Gastrocnemius medialis (tissue), 4 donors: ENCODE results near the gene ABTB2. TPM values are rescaled to one million over a fixed set of nuclear protein-coding genes. Genes with fewer than 3 reads are reported as not detected.

Experiments
- ATAC-seq, 2 donors: fragments of 150-250 bp; one replicate each; pipeline ENCODE4 v1.9.1; 2016
- DNase-seq, 2 donors: peaks; one replicate each; pipeline ENCODE4 v3.0.0-alpha.2; 2019
- H3K27ac ChIP-seq, 4 donors: fragments of 200-600 bp; sonication (generic); 1 replicate in 1 of 4; 2 replicates in 3 of 4; pipeline ENCODE4 v1.5.1; 2016 to 2018; ENCODE audit warnings: mild to moderate bottlenecking in 2 of 4, moderate library complexity in 1 of 4
- H3K27me3 ChIP-seq, 3 donors: fragments of 200-600 bp; sonication (generic) in 2 of 3; 1 replicate in 1 of 3; 2 replicates in 2 of 3; pipeline versions ENCODE4 v1.5.1 to v1.6.0; 2016 to 2019; ENCODE audit warnings: mild to moderate bottlenecking in 1 of 3, moderate library complexity in 1 of 3
- H3K36me3 ChIP-seq, 2 donors: fragments of 200-600 bp; sonication (generic) in 1 of 2; one replicate each; pipeline ENCODE4 v1.5.1; 2017 to 2018
- H3K4me1 ChIP-seq, 2 donors: fragments of 200-600 bp; sonication (generic) in 1 of 2; one replicate each; pipeline ENCODE4 v1.5.1; 2016 to 2017; ENCODE audit warnings: mild to moderate bottlenecking in 2 of 2
- H3K4me3 ChIP-seq, 4 donors: fragments of 200-600 bp; sonication (generic) in 3 of 4; 1 replicate in 1 of 4; 2 replicates in 3 of 4; pipeline ENCODE4 v1.5.1; 2016 to 2019; ENCODE audit warnings: mild to moderate bottlenecking in 2 of 4
- H3K9me3 ChIP-seq, 3 donors: fragments of 200-600 bp; sonication (generic) in 2 of 3; 1 replicate in 1 of 3; 2 replicates in 2 of 3; pipeline ENCODE4 v1.5.1; 2016 to 2019
- POLR2A ChIP-seq, 2 donors: fragments of 450-650 bp; IDR thresholded peaks; one replicate each; pipeline ENCODE4 v1.6.1; 2017; ENCODE audit warnings: antibody characterized with exemption in 2 of 2, mild to moderate bottlenecking in 2 of 2, moderate library complexity in 2 of 2
- in situ Hi-C, 4 donors: fragments of 200-750 bp; cut with MboI; loops; one replicate each; pipeline versions ENCODE4 v1.15.0 to v1.8.0; 2017; ENCODE audit warnings: low sequenced_read_pairs in 4 of 4
- intact Hi-C: fragments of 100-400 bp; cut with DNase I; formaldehyde crosslinking; loops from one replicate; pipeline ENCODE4 v1.15.1; 2023; ENCODE audit warnings: low total_unique reads
- total RNA-seq, 4 donors: library from RNA; depleted of rRNA; stranded (reverse); fragments of >200 nt; gene quantifications; one replicate each; pipeline versions ENCODE4 v1.1.0 to v1.2.3, GENCODE V29; 2016
- TF ChIP-seq, protein P1 (sequence below), 5 experiments: fragments of 450-650 bp in 3 of 5; fragments of 200-600 bp in 2 of 5; sonication (generic) in 2 of 5; IDR thresholded peaks in 4 of 5; conservative IDR thresholded peaks in 1 of 5; 1 replicate in 4 of 5; 2 replicates in 1 of 5; pipeline ENCODE4 v1.5.1; 2016 to 2019; ENCODE audit warnings: antibody characterized with exemption in 5 of 5, mild to moderate bottlenecking in 3 of 5, moderate library complexity in 3 of 5

The ABTB2 gene
- total RNA-seq, 4 donors from 2014 or later, result 8.8 to 30.7 (median 12.2) TPM

- in situ Hi-C loops, result no loop called here
Observed at GRCh38 chr11:34275486-34275885, 82.3 kb downstream of the ABTB2 start.

GRCh38 chr11:34274712-34275398 is 83.0 kb downstream of the ABTB2 start:
- intact Hi-C loops, result no loop called here
- DNase-seq (peak; percentile 62 to 87), ATAC-seq (peak; percentile 88 to 96)
- H3K36me3 ChIP-seq, result no peaks in the 10 kb centered on the region
- no peak for TF ChIP-seq POLR2A (IDR thresholded peaks at IDR 0.05)
- TF ChIP-seq, protein P1, sequence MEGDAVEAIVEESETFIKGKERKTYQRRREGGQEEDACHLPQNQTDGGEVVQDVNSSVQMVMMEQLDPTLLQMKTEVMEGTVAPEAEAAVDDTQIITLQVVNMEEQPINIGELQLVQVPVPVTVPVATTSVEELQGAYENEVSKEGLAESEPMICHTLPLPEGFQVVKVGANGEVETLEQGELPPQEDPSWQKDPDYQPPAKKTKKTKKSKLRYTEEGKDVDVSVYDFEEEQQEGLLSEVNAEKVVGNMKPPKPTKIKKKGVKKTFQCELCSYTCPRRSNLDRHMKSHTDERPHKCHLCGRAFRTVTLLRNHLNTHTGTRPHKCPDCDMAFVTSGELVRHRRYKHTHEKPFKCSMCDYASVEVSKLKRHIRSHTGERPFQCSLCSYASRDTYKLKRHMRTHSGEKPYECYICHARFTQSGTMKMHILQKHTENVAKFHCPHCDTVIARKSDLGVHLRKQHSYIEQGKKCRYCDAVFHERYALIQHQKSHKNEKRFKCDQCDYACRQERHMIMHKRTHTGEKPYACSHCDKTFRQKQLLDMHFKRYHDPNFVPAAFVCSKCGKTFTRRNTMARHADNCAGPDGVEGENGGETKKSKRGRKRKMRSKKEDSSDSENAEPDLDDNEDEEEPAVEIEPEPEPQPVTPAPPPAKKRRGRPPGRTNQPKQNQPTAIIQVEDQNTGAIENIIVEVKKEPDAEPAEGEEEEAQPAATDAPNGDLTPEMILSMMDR (IDR thresholded peaks at IDR 0.05 in 4 of 5, conservative IDR thresholded peaks at IDR 0.05 in 1 of 5), result no peak
- peak overlapping the region; percentile 36 to 67 (median 53) for H3K27ac ChIP-seq
- H3K27me3 ChIP-seq, result no peaks in the 10 kb centered on the region
- no peak overlapping the region for H3K4me3 ChIP-seq
- in situ Hi-C loops, result no loop called here
- H3K9me3 ChIP-seq, result no peaks in the 10 kb centered on the region
- peaks cover 24 to 32% of the 10 kb centered on the region in 2 donors for H3K4me1 ChIP-seq

More at GRCh38 chr11:34275486-34275885, 82.3 kb downstream of the ABTB2 start:
- Histone ChIP-seq H3K4me3 (no peak overlapping the region), H3K36me3 (no peaks in the 10 kb centered on the region), H3K9me3 (no peaks in the 10 kb centered on the region), H3K27ac (peak overlapping the region in 3 of 4 donors; percentile 36 to 67 (median 59)), H3K27me3 (no peaks in the 10 kb centered on the region), H3K4me1 (peaks cover 24 to 32% of the 10 kb centered on the region in 2 donors)
- DNase-seq (no peak), ATAC-seq (no peak)
- TF ChIP-seq, protein P1 (IDR thresholded peaks at IDR 0.05 in 4 of 5, conservative IDR thresholded peaks at IDR 0.05 in 1 of 5), result no peak
- intact Hi-C loops, result no loop called here

DNA sequence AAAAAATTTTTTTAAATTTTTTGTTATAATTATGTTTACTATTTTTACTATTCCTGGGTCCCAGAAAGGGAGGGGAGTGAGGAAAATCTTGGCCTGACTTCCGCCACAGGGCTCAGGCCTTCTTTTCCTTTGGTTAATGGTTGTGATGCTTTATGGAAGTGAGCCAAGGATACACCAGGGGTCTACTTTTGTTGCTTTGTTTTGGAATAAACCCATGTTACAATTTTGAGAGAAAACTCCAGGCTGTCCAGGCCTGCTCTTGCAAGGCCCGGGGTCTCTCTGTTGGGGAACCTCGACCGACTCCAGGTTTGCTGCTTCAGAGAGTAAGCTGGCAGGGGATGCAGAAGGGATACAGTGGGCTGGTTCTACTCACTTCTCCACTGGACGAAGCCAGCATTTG is 84.7 kb downstream of the ABTB2 start:
- intact Hi-C loops (no loop called here), in situ Hi-C loops (no loop called here)
- DNase-seq, result no peak
- Histone ChIP-seq H3K27ac (no peak overlapping the region), H3K4me1 (peaks cover 18 to 20% of the 10 kb centered on the region in 2 donors), H3K4me3 (no peak overlapping the region), H3K9me3 (no peaks in the 10 kb centered on the region), H3K27me3 (no peaks in the 10 kb centered on the region), H3K36me3 (no peaks in the 10 kb centered on the region)
- ATAC-seq, result no peak
- TF ChIP-seq, protein P1 (IDR thresholded peaks at IDR 0.05 in 4 of 5, conservative IDR thresholded peaks at IDR 0.05 in 1 of 5), result no peak
- no peak for TF ChIP-seq POLR2A (IDR thresholded peaks at IDR 0.05)

DNA sequence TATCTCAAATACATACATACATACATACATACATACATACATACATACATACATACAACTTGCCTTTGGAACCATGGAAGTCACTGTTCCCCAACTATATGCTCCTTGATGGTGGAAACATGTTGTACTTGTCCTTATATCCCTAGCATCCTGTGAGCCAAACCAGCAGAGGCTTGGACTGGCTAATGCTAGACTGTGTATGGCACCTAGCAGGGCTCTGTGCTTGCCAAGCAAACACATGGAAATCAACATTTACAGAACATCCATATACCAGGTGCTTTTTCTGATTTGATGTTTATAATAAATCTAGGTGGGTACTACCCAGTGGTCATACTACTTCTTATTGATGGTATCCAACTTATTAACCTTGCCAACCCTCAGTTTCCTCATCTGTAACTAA is 86.1 kb downstream of the ABTB2 start:
- TF ChIP-seq, protein P1 (IDR thresholded peaks at IDR 0.05 in 4 of 5, conservative IDR thresholded peaks at IDR 0.05 in 1 of 5), result no peak
- TF ChIP-seq POLR2A (IDR thresholded peaks at IDR 0.05), result no peak
- no peak for DNase-seq
- Histone ChIP-seq H3K4me3 (no peak overlapping the region), H3K4me1 (peaks cover 26% of the 10 kb centered on the region in 2 donors), H3K27me3 (no peaks in the 10 kb centered on the region), H3K27ac (no peak overlapping the region), H3K36me3 (no peaks in the 10 kb centered on the region), H3K9me3 (no peaks in the 10 kb centered on the region)
- no peak for ATAC-seq
- intact Hi-C loops (no loop called here), in situ Hi-C loops (no loop called here)
